Activated T-helper 17 cell treated with anti-CD3 and anti-CD28 coated beads, Interleukin-2, amount 50 U/mL, for 72 hours (primary cell): ENCODE results near the gene CBLN2. TPM values are rescaled to one million over a fixed set of nuclear protein-coding genes. Genes with fewer than 3 reads are reported as not detected.

Source experiments
- ATAC-seq: fragments of 150-1000 bp; cut with Tn5 transposase; replicated peaks from 2 replicates; pipeline ENCODE4 v1.10.0; 2021; ENCODE audit warnings: mild to moderate bottlenecking, moderate library complexity
- H3K27ac Mint-ChIP-seq: one replicate; pipeline ENCODE4 v1.8.0; 2022; ENCODE audit warnings: mixed read lengths
- H3K27me3 Mint-ChIP-seq: one replicate; pipeline ENCODE4 v1.8.0; 2022; ENCODE audit warnings: mixed read lengths
- H3K36me3 Mint-ChIP-seq: one replicate; pipeline ENCODE4 v1.8.0; 2022; ENCODE audit warnings: low read depth, mild to moderate bottlenecking, mixed read lengths
- H3K4me1 Mint-ChIP-seq: one replicate; pipeline ENCODE4 v1.8.0; 2022; ENCODE audit warnings: mixed read lengths
- H3K4me3 Mint-ChIP-seq: one replicate; pipeline ENCODE4 v1.8.0; 2022; ENCODE audit warnings: mild to moderate bottlenecking, mixed read lengths
- H3K9me3 Mint-ChIP-seq: one replicate; pipeline ENCODE4 v1.8.0; 2022; ENCODE audit warnings: mixed read lengths
- total RNA-seq, 2 donors: library from RNA; stranded (reverse); gene quantifications; one replicate each; pipeline ENCODE4 v1.2.3, GENCODE V29; 2022

Gene CBLN2
- total RNA-seq = not detected

DNA sequence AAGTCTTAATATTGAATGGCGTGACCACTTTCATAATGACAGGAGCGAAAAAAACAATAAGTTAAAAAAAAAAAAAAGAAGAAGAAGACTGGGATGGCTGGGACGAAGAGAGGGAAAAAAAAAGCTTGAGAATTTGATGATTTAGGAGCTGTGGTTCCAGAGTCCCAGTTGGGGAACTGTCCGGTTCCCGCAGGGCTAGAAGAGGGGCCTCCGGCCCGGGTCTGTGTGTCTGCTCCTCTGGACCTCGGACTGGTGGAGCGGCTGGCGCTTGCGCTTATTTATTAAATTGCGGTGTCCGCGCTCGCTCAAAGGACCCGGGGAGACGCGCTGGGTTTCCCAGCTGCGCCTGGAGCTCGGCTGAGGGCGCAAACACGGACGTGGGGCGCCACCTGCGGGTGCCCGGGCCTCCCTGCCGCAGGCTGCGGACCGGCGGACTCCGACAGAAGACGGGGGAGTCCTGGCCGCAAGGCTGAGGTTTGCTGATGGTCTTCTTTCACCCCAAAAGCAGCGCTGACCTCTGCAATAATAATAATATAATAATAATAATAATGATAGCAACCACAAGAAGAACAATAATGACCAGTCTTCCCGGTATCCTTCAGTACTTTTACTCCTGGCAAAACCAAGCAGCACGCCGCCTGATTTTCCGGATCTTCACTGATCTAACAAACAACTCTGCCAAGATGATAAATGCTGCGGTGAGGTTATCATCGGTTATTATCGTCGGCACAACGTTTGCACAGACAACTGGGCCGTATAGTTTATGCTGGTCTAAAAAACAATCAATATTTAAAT, at the start of gene CBLN2:
CBLN2 (minus strand) TSS at position 251 of the 795 bp plus-strand sequence. CDS start 2,182 bp downstream, outside the sequence.
- ATAC-seq = no peak
- Mint-ChIP-seq H3K4me3 (no peak within 1 kb of the TSS), H3K27ac (no peak within 1 kb of the TSS)

GRCh38 chr18:72588360-72588759, 44.2 kb upstream of the CBLN2 start:
- no peak for ATAC-seq
- Mint-ChIP-seq H3K27ac (no peak overlapping the region), H3K27me3 (no peaks in the 10 kb centered on the region), H3K4me3 (no peak overlapping the region), H3K4me1 (no peaks in the 10 kb centered on the region), H3K9me3 (peaks cover 6% of the 10 kb centered on the region), H3K36me3 (no peaks in the 10 kb centered on the region)

More for the DNA sequence above, at the start of gene CBLN2:
- Mint-ChIP-seq H3K9me3 (no peaks in the 10 kb centered on the region), H3K36me3 (no peaks in the 10 kb centered on the region), H3K27me3 (peaks cover 30% of the 10 kb centered on the region), H3K4me1 (peaks cover 5% of the 10 kb centered on the region)

DNA sequence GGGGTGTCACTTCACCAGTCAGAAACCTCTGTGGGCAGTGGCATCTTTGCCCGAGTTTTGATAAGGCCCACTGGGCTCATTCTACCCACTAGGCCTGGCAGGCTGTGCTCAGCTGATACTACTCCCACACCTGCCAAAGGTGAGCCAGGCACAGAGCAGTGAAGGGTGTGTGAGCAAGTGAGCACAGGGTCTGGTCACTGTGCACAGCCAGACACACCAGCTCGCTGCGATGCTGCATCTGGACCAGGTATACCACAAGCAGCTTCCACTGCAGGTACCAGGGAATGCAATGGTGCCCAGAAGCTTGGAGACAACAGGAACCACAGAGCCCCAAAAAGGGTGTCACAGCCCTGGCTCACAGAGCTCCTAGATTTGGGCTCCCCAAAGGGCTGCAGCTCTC, 40.6 kb upstream of the CBLN2 start:
- no peak for ATAC-seq
- Mint-ChIP-seq H3K4me1 (no peaks in the 10 kb centered on the region), H3K4me3 (no peak overlapping the region), H3K36me3 (no peaks in the 10 kb centered on the region), H3K27me3 (no peaks in the 10 kb centered on the region), H3K9me3 (peaks cover 6% of the 10 kb centered on the region), H3K27ac (no peak overlapping the region)

DNA sequence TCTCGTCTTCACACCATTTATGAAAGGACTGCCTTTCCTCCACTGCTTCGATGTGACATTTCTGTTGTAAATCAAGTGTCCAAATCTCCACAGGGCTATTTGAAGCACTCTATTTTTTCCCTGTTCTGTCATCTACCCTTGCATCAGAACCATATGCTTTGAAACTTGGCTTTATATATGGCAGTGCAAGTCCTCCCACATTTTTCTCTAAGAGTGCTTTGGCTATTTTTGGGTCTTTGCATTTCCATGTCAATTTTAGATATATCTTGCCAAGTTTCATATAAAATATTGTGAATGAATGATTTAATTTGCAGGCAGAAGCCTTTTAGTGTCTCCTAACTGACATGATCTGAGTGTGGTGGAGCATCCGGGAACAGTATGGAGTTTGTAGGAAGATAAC, 37.8 kb upstream of the CBLN2 start:
- no peaks in the 10 kb centered on the region for H3K36me3 Mint-ChIP-seq
- no peak overlapping the region for H3K4me3 Mint-ChIP-seq
- H3K4me1 Mint-ChIP-seq = no peaks in the 10 kb centered on the region
- H3K9me3 Mint-ChIP-seq = no peaks in the 10 kb centered on the region
- no peaks in the 10 kb centered on the region for H3K27me3 Mint-ChIP-seq
- ATAC-seq = no peak
- H3K27ac Mint-ChIP-seq = no peak overlapping the region

GRCh38 chr18:72572896-72573295, 28.8 kb upstream of the CBLN2 start:
- H3K36me3 Mint-ChIP-seq = no peaks in the 10 kb centered on the region
- no peak for ATAC-seq
- H3K4me3 Mint-ChIP-seq = no peak overlapping the region
- no peaks in the 10 kb centered on the region for H3K4me1 Mint-ChIP-seq
- no peaks in the 10 kb centered on the region for H3K27me3 Mint-ChIP-seq
- H3K27ac Mint-ChIP-seq = no peak overlapping the region
- H3K9me3 Mint-ChIP-seq = peaks cover 9% of the 10 kb centered on the region

- no peak for ATAC-seq
- H3K4me1 Mint-ChIP-seq = no peaks in the 10 kb centered on the region
- H3K27me3 Mint-ChIP-seq = no peaks in the 10 kb centered on the region
- no peak overlapping the region for H3K4me3 Mint-ChIP-seq
- H3K9me3 Mint-ChIP-seq = peaks cover 12% of the 10 kb centered on the region
- H3K27ac Mint-ChIP-seq = no peak overlapping the region
- H3K36me3 Mint-ChIP-seq = no peaks in the 10 kb centered on the region
Measured at GRCh38 chr18:72566290-72566689, 22.1 kb upstream of the CBLN2 start.

DNA sequence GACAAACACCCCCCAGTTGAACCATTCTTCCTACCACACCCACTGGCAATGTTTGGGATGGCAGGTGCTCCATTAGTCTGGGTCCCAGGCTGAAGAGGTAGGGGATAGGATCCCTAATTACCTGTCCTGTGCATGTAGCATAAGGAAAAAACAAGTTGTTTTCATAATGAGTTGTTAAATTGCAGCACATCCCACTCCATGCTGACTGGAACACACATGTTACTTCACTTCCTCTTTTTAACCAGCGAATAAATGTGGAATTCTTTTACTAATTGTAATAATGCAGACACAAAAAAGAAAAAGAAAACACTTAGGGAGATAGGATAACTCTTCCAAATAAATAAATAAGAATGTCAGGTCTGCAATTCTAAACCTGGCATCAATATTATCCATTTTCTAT, 11.8 kb upstream of the CBLN2 start:
- no peak for ATAC-seq
- no peaks in the 10 kb centered on the region for H3K9me3 Mint-ChIP-seq
- no peak overlapping the region for H3K4me3 Mint-ChIP-seq
- no peaks in the 10 kb centered on the region for H3K36me3 Mint-ChIP-seq
- no peak overlapping the region for H3K27ac Mint-ChIP-seq
- H3K27me3 Mint-ChIP-seq = no peaks in the 10 kb centered on the region
- H3K4me1 Mint-ChIP-seq = no peaks in the 10 kb centered on the region

DNA sequence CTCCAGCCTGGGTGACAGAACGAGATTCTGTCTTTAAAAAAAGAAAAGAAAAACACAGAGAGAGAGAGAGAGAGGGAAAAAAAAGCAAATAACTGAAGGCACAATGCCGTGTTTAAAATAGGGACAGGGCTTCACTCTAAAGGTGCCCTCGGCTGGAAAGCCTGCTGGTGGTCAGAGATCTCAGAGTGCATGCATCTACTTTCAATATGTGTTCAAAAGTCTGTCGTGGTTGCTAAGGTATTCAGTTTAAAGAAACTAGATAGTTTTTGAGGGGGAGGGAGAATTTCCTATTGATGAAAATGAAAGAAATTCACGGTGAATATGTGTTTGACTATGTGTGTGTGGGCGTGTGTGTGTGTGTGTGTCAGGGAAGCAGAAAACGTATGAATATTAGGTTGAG, 11.0 kb upstream of the CBLN2 start:
- no peaks in the 10 kb centered on the region for H3K27me3 Mint-ChIP-seq
- H3K36me3 Mint-ChIP-seq = no peaks in the 10 kb centered on the region
- no peaks in the 10 kb centered on the region for H3K9me3 Mint-ChIP-seq
- no peak overlapping the region for H3K4me3 Mint-ChIP-seq
- H3K27ac Mint-ChIP-seq = no peak overlapping the region
- no peak for ATAC-seq
- H3K4me1 Mint-ChIP-seq = no peaks in the 10 kb centered on the region

DNA sequence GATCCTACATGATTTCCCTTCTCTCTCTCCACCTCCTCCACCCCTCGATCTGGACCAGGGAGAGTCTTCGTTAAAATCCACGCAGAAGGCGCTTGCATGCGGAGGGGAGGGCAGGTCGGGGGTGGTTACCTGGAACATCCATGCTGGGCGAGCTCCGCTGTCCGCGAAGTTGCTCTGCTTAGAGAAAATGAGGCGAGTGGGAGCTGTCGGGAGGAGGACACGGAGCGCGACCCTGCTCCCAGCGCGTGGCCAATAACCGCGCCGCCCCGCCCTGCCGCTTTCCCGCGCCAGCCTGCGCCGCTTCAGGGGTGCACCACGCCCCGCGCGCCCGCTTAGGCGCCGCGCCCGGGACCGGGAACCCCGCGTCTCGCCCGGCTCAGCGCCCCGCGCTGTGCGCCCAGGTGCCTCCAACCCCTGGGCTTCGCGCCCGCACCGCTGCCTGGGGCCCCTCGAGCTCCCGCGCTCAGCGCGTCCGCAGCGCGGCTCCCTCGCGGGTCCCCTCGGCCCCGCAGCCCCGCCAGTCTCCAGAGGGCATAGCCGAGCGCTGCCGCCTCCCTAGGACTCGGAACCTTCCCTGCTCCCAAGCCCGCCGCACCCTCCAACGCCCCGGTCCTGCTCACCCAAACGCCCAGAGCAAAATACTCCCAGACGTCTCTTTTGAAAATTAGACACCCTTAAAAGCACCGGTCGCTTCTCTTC, 636 bp downstream of the CBLN2 start:
- Mint-ChIP-seq H3K4me3 (no peak overlapping the region), H3K4me1 (peaks cover 5% of the 10 kb centered on the region), H3K27me3 (peaks cover 30% of the 10 kb centered on the region), H3K36me3 (no peaks in the 10 kb centered on the region), H3K9me3 (no peaks in the 10 kb centered on the region), H3K27ac (no peak overlapping the region)
- ATAC-seq = no peak

DNA sequence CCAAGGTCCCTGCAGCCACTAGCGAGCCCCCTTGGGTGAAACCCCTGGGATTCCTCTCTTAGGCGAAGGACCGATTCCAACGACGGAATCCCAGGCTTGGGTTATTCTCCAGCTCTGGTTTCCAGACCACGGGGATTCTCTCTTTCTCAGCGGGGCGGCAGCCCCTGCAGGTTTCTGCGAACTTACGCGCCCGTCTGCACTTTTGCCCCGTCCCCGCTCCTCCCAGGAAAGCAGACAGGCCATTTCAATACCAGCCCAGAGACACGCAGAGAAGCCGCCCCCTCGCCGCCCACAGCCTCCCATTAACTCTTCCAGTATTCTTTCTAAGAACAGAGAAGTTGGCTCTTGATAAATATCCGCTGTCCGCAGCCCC, 1.2 kb downstream of the CBLN2 start:
- Mint-ChIP-seq H3K4me1 (peaks cover 5% of the 10 kb centered on the region), H3K36me3 (no peaks in the 10 kb centered on the region), H3K9me3 (no peaks in the 10 kb centered on the region), H3K27ac (no peak overlapping the region), H3K4me3 (no peak overlapping the region), H3K27me3 (peaks cover 30% of the 10 kb centered on the region)
- no peak for ATAC-seq

- Mint-ChIP-seq H3K4me1 (peaks cover 5% of the 10 kb centered on the region), H3K36me3 (no peaks in the 10 kb centered on the region), H3K27ac (no peak overlapping the region), H3K9me3 (no peaks in the 10 kb centered on the region), H3K4me3 (no peak overlapping the region), H3K27me3 (peaks cover 30% of the 10 kb centered on the region)
- no peak for ATAC-seq
Measured at GRCh38 chr18:72542342-72542741, 1.8 kb downstream of the CBLN2 start.

GRCh38 chr18:72541871-72542332, 2.2 kb downstream of the CBLN2 start:
- Mint-ChIP-seq H3K9me3 (no peaks in the 10 kb centered on the region), H3K27me3 (peaks cover 30% of the 10 kb centered on the region), H3K36me3 (no peaks in the 10 kb centered on the region), H3K27ac (no peak overlapping the region), H3K4me1 (peaks cover 5% of the 10 kb centered on the region), H3K4me3 (no peak overlapping the region)
- no peak for ATAC-seq

GRCh38 chr18:72539901-72540300, 4.2 kb downstream of the CBLN2 start:
- ATAC-seq = no peak
- Mint-ChIP-seq H3K36me3 (no peaks in the 10 kb centered on the region), H3K27ac (no peak overlapping the region), H3K27me3 (peaks cover 24% of the 10 kb centered on the region), H3K4me1 (peaks cover 5% of the 10 kb centered on the region), H3K9me3 (no peaks in the 10 kb centered on the region), H3K4me3 (no peak overlapping the region)

- ATAC-seq = no peak
- H3K36me3 Mint-ChIP-seq = no peaks in the 10 kb centered on the region
- no peaks in the 10 kb centered on the region for H3K4me1 Mint-ChIP-seq
- no peaks in the 10 kb centered on the region for H3K27me3 Mint-ChIP-seq
- H3K27ac Mint-ChIP-seq = no peak overlapping the region
- H3K4me3 Mint-ChIP-seq = no peak overlapping the region
- H3K9me3 Mint-ChIP-seq = no peaks in the 10 kb centered on the region
Measured at GRCh38 chr18:72530622-72531021, 13.5 kb downstream of the CBLN2 start.

DNA sequence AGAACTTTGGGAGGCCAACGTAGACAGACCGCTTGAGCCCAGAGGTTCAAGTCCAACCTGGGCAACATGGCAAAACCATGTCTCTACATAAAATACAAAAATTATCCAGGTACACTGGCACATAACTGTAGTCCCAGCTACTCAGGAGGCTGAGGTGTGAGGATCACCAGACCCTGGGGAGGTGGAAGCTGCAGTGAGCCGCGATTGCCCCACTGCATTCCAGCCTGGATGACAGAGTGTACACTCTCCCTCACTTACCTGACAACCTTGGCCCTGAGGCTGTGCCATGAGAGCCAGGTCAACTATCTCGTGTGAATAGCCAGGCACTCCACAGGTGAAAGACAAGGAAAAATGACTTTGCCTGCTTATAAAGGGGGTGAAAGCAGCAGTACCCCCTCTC, 39.3 kb downstream of the CBLN2 start:
- H3K4me1 Mint-ChIP-seq = no peaks in the 10 kb centered on the region
- H3K4me3 Mint-ChIP-seq = no peak overlapping the region
- no peaks in the 10 kb centered on the region for H3K27me3 Mint-ChIP-seq
- H3K36me3 Mint-ChIP-seq = no peaks in the 10 kb centered on the region
- ATAC-seq = no peak
- no peaks in the 10 kb centered on the region for H3K9me3 Mint-ChIP-seq
- no peak overlapping the region for H3K27ac Mint-ChIP-seq
